WTC11 (cell line): Measurements from ENCODE around the gene ZNF771.

ENCODE experiments used
- CTCF ChIP-seq: fragments of 200-600 bp; IDR thresholded peaks from 2 replicates; pipeline ENCODE4 v1.8.0; 2022; ENCODE audit warnings: antibody characterized with exemption
- RORB ChIP-seq: fragments of 250-450 bp; sonication (Bioruptor Pico); IDR thresholded peaks from 2 replicates; pipeline ENCODE4 v1.9.0; 2021; ENCODE audit warnings: mild to moderate bottlenecking

GRCh38 chr16:30359871-30360170 lies 47.6 kb upstream of the ZNF771 start:
- no peak for TF ChIP-seq RORB
- TF ChIP-seq CTCF: no peak
